Fibroblast of mammary gland (primary cell): Measurements from ENCODE around the gene PRR29.

ENCODE experiments used
- DNase-seq: peaks from one replicate; pipeline ENCODE4 v3.0.0-alpha.2; 2010; ENCODE audit warnings: low read depth
- H3K4me3 ChIP-seq: 2 replicates; pipeline ENCODE4 v1.5.1; 2011; ENCODE audit warnings: low read depth, mild to moderate bottlenecking, low read length, moderate library complexity; ENCODE audit not compliant: control insufficient read depth
- TF ChIP-seq, protein P1 (sequence below): conservative IDR thresholded peaks from 2 replicates; pipeline ENCODE4 v1.5.1; 2011; ENCODE audit warnings: low read depth, low read length, inconsistent platforms; ENCODE audit not compliant: control insufficient read depth, insufficient read depth

Gene PRR29

GRCh38 chr17:63984651-63985386 is 13.3 kb upstream of the PRR29 start:
- TF ChIP-seq, protein P1, sequence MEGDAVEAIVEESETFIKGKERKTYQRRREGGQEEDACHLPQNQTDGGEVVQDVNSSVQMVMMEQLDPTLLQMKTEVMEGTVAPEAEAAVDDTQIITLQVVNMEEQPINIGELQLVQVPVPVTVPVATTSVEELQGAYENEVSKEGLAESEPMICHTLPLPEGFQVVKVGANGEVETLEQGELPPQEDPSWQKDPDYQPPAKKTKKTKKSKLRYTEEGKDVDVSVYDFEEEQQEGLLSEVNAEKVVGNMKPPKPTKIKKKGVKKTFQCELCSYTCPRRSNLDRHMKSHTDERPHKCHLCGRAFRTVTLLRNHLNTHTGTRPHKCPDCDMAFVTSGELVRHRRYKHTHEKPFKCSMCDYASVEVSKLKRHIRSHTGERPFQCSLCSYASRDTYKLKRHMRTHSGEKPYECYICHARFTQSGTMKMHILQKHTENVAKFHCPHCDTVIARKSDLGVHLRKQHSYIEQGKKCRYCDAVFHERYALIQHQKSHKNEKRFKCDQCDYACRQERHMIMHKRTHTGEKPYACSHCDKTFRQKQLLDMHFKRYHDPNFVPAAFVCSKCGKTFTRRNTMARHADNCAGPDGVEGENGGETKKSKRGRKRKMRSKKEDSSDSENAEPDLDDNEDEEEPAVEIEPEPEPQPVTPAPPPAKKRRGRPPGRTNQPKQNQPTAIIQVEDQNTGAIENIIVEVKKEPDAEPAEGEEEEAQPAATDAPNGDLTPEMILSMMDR, result no peak
- DNase-seq, result peak; percentile 93
- no peak overlapping the region for H3K4me3 ChIP-seq

- H3K4me3 ChIP-seq, result no peak overlapping the region
- TF ChIP-seq, protein P1, result no peak
- DNase-seq, result no peak
Measured at GRCh38 chr17:63985387-63986140, 12.6 kb upstream of the PRR29 start.

DNA sequence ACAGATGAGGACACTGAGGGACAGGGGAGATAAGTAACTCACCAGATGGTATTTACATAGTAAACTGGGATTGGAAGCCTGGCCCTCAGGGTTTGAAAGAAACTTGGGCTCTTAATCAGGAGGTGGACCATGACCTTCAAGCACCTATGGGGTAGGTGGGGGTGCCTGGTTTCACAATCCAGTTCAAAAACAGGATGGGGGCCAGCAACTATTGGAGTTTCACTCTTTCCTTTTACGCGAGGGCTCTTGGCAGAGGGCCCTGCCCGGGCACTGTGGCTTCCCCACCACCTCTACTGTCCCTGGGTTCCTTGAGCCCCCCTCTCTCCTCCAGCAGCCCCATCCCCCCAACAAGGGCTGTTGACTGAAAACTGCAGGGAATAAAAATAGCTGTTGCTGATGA is 11.3 kb upstream of the PRR29 start:
- no peak overlapping the region for H3K4me3 ChIP-seq
- TF ChIP-seq, protein P1, result no peak
- DNase-seq, result no peak

GRCh38 chr17:63987221-63988126 is 10.7 kb upstream of the PRR29 start:
- no peak overlapping the region for H3K4me3 ChIP-seq
- TF ChIP-seq, protein P1, result no peak
- no peak for DNase-seq

GRCh38 chr17:63988127-63988478 is 10.0 kb upstream of the PRR29 start:
- no peak for DNase-seq
- H3K4me3 ChIP-seq, result no peak overlapping the region
- TF ChIP-seq, protein P1, result no peak

GRCh38 chr17:63988741-63989621 is 9.2 kb upstream of the PRR29 start:
- H3K4me3 ChIP-seq, result no peak overlapping the region
- no peak for DNase-seq
- TF ChIP-seq, protein P1, result no peak
